Stimulated activated CD4-positive, alpha-beta T cell treated with anti-CD3 and anti-CD28 coated beads, Interleukin-1b, Interleukin-23, amount 100 ng/mL, for 4 hours (primary cell): ENCODE results near the gene LBP.
"Not testable (repeated sequence)": the region's sequence is repeated elsewhere in the genome, so short reads cannot be mapped to it uniquely, and the experiment has no call there.

Experiments
- DNase-seq, 2 donors: peaks; one replicate each; pipeline ENCODE4 v3.0.0-alpha.2; 2020; ENCODE audit warnings: low read depth in 2 of 2

Gene LBP

GRCh38 chr20:38395751-38396395 lies 49.6 kb downstream of the LBP start:
- not testable (repeated sequence) for DNase-seq

GRCh38 chr20:38402089-38402488 lies 55.8 kb downstream of the LBP start:
- DNase-seq: no peak

GRCh38 chr20:38402816-38403215 lies 56.5 kb downstream of the LBP start:
- DNase-seq: no peak

- DNase-seq: no peak
Observed at GRCh38 chr20:38404016-38404415, 57.7 kb downstream of the LBP start.

GRCh38 chr20:38405132-38405531 lies 58.9 kb downstream of the LBP start:
- no peak for DNase-seq

GRCh38 chr20:38406476-38406875 lies 60.2 kb downstream of the LBP start:
- DNase-seq: no peak

GRCh38 chr20:38407321-38407720 lies 61.0 kb downstream of the LBP start:
- DNase-seq: no peak

- DNase-seq: not testable (repeated sequence)
Observed at GRCh38 chr20:38407822-38408221, 61.5 kb downstream of the LBP start.

GRCh38 chr20:38412877-38413577 lies 66.7 kb downstream of the LBP start:
- no peak for DNase-seq

- no peak for DNase-seq
Observed at GRCh38 chr20:38414769-38415450, 68.6 kb downstream of the LBP start.

- no peak for DNase-seq
Observed at GRCh38 chr20:38418509-38419204, 72.4 kb downstream of the LBP start.

- DNase-seq: no peak
Observed at GRCh38 chr20:38420388-38421085, 74.3 kb downstream of the LBP start.

GRCh38 chr20:38421915-38422314 lies 75.6 kb downstream of the LBP start:
- DNase-seq: no peak

GRCh38 chr20:38423541-38423940 lies 77.3 kb downstream of the LBP start:
- DNase-seq: no peak

- no peak for DNase-seq
Observed at GRCh38 chr20:38424401-38424800, 78.1 kb downstream of the LBP start.

GRCh38 chr20:38426006-38426897 lies 80.0 kb downstream of the LBP start:
- DNase-seq: no peak
